Upper lobe of left lung (tissue), 4 donors: ENCODE measurements around the gene AMZ2.

Experiments used
- CTCF ChIP-seq, 6 experiments: fragments of 450-650 bp in 4 of 6; fragments of 200-600 bp in 2 of 6; sonication (generic) in 2 of 6; IDR thresholded peaks; one replicate each; pipeline ENCODE4 v1.5.1; 2016 to 2019; ENCODE audit warnings: antibody characterized with exemption in 6 of 6
- EP300 ChIP-seq, 4 donors: sonication (generic); formaldehyde crosslinking; IDR thresholded peaks; one replicate each; pipeline ENCODE4 v1.5.1; 2017; ENCODE audit warnings: antibody characterized with exemption in 4 of 4, control low read depth in 2 of 4
- POLR2A ChIP-seq, 4 donors: fragments of 450-650 bp; IDR thresholded peaks; one replicate each; pipeline ENCODE4 v1.5.1; 2016 to 2017; ENCODE audit warnings: antibody characterized with exemption in 4 of 4, mild to moderate bottlenecking in 2 of 4
- POLR2AphosphoS5 ChIP-seq, 2 donors: sonication (generic); formaldehyde crosslinking; IDR thresholded peaks; one replicate each; pipeline ENCODE4 v1.5.1; 2017; ENCODE audit warnings: antibody characterized with exemption in 2 of 2

GRCh38 chr17:68294196-68294555 is 46.3 kb downstream of the AMZ2 start:
- TF ChIP-seq CTCF (IDR thresholded peaks at IDR 0.05): no peak
- no peak for TF ChIP-seq POLR2AphosphoS5 (IDR thresholded peaks at IDR 0.05)
- TF ChIP-seq POLR2A (IDR thresholded peaks at IDR 0.05): no peak
- TF ChIP-seq EP300 (IDR thresholded peaks at IDR 0.05): no peak
